HuH-7 (cell line): ENCODE measurements around the gene OGFOD1.

Experiments used
- DNase-seq: peaks from one replicate; pipeline ENCODE4 v3.0.0; 2011; ENCODE audit warnings: low spot score

Gene OGFOD1

GRCh38 chr16:56450986-56451752 is at the start of gene OGFOD1, which contains the start of gene NUDT21:
Gene OGFOD1 (plus strand): TSS chr16:56451554. CDS start chr16:56451613, 59 bp downstream.
Gene NUDT21 (minus strand): TSS chr16:56451332. CDS start chr16:56451202, 130 bp downstream.
- peak; percentile 90 for DNase-seq

- no peak for DNase-seq
Observed at GRCh38 chr16:56405977-56406672, 45.2 kb upstream of the OGFOD1 start.

GRCh38 chr16:56408379-56409098 is 42.8 kb upstream of the OGFOD1 start:
- DNase-seq, result no peak

DNA sequence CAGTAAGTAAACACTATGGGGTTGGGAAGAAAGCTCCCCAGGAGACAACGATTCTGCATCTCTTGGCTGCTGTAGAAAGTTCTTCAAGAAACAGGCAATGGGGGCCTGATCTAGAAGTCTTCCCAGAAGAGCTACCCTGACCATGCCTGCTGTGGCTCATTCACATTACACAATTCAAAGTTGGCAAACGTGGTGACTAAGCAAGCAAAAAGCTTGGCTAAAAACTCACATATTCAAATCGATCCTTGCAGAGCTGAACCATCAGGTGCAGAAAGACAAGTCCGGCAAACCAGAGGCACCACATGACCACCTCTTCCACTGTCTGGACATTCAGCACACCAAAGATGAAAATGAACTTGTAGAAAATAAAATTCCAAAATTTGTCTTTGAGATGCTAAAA is 42.2 kb upstream of the OGFOD1 start:
- DNase-seq, result no peak

GRCh38 chr16:56411123-56411522 is 40.2 kb upstream of the OGFOD1 start:
- no peak for DNase-seq

DNA sequence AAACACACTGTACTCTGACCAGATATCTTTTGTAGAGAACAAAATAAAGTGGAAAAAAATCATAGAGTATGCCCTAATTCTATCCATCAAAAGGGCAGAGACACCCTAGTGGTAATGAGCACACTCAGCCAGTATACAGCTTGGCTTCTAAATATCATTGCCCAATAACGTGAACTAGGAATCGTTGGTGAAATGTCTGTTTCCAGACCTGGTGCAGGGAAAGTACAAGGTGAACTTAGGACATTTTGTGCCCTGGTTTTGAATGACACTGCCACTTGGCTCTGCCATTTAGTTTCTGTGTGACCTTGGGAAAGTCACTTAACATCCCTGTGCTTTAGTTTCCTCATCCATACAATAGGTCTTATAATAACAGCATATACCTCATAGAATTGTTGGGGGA is 39.7 kb upstream of the OGFOD1 start:
- DNase-seq, result no peak

GRCh38 chr16:56413381-56413780 is 38.0 kb upstream of the OGFOD1 start:
- DNase-seq, result no peak

DNA sequence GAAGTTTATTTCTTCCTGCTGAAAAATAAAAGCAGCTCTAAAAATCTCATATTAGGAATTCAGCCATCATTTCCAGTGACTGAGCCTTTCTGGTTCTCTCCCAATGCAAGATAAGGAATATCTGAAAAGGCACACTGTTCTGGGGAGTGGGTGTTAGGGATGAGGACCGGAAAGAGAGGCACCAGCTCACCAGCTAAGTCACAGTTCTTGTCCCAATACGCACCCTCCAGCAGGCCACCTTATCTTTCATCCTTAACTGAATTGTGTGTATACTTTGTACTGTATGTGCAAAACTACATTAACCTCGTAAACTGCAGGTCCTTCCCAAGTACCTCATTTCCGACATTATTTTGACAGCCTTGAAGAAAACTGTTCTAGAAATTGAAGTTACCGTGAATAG is 37.0 kb upstream of the OGFOD1 start:
- no peak for DNase-seq

DNA sequence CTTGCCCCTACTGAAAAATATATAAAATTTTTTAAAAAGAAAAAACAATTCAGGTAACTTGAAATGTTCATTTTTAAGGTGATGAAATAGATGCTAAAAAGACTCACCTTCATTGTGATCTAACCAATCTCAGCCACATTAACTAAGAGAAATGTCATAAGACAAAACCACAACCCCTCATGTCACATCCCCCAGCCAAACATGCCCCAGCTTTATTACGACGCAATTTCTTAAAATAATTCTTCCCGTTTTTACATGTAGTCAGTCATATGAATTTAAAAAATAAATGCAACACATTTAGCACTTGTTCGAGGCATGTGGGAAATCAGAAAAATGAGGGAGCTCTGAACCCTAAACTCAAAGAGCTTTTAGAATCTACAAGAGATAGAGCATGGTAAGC is 35.5 kb upstream of the OGFOD1 start:
- DNase-seq, result no peak

GRCh38 chr16:56417138-56417537 is 34.2 kb upstream of the OGFOD1 start:
- DNase-seq, result no peak

GRCh38 chr16:56419740-56420548 is 31.4 kb upstream of the OGFOD1 start:
- DNase-seq, result no peak

DNA sequence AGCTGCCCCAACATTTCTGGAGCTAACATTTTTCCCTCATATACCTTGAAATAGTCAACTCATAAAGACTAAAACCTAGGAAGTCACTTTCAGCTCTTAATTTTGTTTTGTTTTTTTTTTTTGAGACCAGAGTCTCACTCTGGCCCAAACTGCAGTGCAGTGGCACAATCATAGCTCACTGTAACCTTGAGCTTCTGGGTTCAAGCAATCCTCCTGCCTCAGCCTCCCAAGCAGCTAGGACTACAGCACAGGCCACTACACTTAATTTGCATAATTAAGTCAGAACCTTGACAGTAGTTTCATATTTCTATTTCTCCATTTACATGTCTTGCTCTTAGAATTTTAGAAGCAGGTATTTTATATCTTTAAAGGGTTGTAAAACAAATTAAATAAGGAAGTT is 30.7 kb upstream of the OGFOD1 start:
- no peak for DNase-seq

DNA sequence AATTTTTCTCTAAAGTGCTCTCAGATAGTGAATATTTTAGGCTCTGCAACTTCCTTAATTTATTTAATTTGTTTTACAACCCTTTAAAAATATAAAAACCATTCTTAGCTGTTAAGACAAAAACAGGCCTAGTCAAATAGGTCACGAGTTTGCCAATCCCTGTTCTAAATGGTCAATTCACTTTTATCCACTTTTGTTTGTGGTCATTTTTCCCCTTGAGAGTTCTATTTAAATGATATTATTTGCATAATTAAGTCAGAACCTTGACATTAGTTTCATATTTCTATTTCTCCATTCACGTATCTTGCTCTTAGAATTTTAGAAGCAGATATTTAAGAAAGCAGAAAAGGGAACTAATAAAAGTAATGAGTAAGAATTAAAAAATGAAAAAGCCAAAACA is 30.0 kb upstream of the OGFOD1 start:
- no peak for DNase-seq

DNA sequence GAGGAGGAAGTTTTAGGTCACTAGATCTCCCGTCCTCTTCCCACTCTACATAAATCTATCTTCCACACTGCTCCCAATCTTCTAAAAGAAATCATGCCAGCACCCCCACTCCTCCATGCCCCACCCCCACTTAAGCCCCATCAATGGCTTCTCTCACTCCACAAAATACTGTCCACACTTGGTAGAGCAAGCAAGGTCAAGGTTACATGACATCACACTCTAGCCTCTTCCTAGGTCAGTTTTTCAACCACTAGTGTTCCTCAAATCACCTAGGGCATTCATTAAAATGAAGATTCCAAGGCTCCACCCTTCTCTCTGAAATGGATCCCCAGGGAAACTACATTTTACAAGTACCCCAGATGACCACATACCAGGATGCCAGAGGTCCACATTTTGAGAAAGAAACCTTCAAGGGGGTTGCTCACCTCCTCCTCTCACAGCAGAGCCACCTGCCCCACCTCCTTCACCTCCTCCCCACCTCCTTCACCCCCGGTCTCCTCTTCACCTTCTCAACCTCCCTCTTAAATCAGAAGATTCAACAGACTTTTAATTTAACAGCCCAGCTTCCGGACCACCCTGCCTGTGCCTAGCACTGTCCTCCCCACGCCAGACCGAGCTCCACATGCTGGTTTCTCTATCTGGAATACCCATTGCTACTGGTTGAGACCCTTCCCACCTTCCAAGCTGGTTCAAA is 29.2 kb upstream of the OGFOD1 start:
- DNase-seq, result no peak

DNA sequence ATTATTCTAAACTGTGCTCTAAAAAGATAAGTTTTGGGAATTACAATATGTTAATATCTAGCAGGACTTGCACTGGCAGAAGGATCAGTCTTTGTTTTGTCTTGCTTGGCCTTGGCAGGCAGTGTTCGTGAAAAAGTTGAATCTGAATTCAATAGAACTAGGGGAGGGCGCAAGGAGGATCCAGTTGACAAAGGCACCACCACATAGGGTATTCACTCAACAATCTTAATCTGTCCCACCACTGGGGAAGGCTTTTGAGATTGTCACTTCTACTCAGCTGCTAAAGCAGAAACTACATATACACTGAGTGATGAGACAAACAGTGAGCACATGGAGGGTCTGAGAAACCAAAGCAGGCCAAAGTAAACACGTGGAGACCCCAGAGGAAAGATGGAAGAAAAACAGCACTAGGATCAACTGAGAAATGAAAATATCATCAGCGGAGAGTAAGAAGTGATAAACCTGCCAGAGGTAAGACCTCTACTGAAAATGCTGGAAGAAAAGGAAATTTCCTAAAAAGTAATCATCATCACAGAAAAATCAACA is 28.4 kb upstream of the OGFOD1 start:
- no peak for DNase-seq

GRCh38 chr16:56423584-56424403 is 27.6 kb upstream of the OGFOD1 start:
- peak; percentile 12 for DNase-seq

DNA sequence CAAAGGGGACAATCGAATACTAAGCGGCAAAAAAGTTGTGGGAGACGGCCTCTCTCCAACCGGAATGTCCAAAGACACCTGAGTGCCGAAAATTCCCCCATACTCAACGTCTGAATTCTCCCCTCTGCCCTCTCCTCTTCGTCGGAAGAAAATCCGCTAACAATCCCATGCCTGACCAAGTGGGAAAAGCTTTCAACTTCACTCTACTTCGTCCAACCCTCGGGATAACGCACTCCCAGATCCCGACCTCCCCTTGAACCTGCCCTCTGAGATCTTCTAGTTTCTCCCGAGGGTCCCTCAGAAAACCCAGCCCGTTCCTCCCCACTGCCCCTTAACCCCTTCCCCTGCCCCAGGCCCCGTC is 27.0 kb upstream of the OGFOD1 start:
- DNase-seq, result peak; percentile 12

GRCh38 chr16:56424791-56425438 is 26.4 kb upstream of the OGFOD1 start:
- DNase-seq, result peak; percentile 17

- DNase-seq, result peak; percentile 71
Observed at GRCh38 chr16:56425439-56425832, 25.9 kb upstream of the OGFOD1 start, which contains the start of gene AMFR. Gene AMFR (minus strand): TSS chr16:56425545. CDS start chr16:56425327, 218 bp downstream.

DNA sequence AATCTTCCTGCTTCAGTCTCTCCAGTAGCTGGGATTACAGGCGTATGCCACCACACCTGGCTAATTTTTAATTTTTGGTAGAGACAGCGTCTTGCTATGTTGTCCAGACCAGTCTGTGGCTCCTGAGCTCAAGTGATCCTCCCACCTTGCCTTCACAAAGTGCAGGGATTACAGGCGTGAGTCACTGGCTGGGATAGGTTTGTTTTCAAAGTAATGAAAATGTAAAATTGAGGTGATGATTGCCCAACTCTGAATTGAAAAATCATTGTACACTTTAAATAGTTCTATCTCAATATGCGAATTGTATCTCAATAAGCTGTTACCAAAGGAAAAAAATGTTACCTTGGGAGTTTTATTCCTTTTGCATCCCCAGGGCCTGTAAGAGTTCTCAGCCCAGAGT is 24.8 kb upstream of the OGFOD1 start:
- no peak for DNase-seq
